Stimulated activated CD4-positive, alpha-beta T cell treated with anti-CD3 and anti-CD28 coated beads, Interleukin-2, amount 100 ng/mL, for 48 hours (primary cell): Measurements from ENCODE around the gene EFCAB6.

ENCODE experiments used
- DNase-seq, 2 donors: peaks; one replicate each; pipeline ENCODE4 v3.0.0-alpha.2; 2020

The EFCAB6 gene

GRCh38 chr22:43569111-43569510 lies 243.0 kb downstream of the EFCAB6 start:
- no peak for DNase-seq

GRCh38 chr22:43567691-43568324 lies 244.3 kb downstream of the EFCAB6 start:
- DNase-seq: no peak

- DNase-seq: no peak
These were observed 245.4 kb downstream of the EFCAB6 start for GRCh38 chr22:43566561-43567332.

DNA sequence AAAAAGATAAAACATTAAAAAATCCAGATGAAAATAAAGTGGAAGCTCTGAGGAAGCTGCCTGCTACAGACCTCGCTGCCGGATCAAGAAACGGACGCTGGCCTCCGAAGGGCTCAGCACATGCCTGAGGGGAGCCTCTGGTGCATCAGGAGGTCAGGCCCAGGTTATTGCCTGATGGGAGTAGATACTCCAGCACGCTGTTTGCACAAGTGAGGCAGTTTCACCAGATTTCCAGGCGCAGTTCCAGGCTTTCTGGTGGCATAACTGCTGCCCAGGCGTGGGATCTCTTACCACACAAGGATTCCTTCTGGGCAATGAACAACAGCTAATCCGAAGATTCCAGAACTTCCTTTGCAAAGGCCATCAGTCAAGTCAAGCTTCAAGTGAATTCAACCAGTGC lies 246.1 kb downstream of the EFCAB6 start:
- DNase-seq: no peak

GRCh38 chr22:43564859-43565258 lies 247.2 kb downstream of the EFCAB6 start:
- no peak for DNase-seq

DNA sequence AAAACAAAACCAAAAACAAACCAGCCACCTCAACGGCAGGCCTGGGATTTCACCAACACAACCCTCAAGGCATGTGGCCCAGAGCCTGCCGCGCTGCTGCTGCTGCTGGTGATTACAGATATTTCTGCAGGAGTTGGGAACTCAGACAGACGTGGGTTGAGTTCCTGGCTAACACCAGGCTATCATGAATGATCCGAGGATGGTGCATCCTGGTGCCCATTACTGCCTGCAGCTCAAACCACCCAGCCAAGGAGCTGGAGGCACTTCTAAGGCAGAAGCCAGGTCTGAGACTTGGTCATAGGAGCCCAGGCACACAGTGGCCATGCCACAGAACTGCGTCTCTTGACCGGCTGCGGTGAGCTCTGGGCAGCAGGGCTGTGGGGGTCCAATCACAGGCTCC lies 248.5 kb downstream of the EFCAB6 start:
- no peak for DNase-seq

- no peak for DNase-seq
These were observed 249.3 kb downstream of the EFCAB6 start for GRCh38 chr22:43562843-43563242.

DNA sequence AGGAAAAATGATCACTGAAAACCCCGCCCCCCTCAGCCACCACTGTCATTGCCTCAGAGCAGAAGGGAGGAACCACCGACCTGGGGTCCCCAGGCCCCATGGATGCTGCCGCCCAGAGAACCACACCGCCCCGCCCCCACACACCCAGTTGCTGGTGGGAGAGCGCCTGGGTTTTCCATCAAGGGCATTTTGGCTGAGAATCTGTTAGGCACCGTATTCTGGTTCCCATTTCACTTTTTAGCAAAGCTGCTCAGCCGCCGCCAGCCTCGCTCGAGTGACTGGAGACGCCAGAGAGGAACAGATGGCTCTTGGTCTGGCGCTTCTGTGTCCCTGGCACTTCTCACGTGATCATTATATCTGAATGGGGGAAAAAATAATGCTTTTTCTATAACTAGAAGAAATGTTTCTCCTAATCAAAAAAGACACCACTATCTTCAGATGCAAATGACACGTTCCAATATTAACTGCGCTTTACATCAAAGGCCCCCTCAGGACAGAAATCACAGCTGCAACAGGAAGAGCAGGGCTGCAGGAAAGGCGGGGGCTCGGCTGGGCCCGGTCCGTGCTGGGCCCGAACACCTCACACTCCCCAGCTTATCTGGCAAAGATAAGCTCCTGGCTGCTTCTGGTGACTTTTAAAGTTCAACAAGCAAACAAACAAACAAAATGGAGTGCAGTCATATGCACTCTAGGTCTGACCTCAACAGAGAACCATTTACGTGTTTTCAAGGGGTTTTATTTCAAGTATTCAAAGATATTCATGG lies 250.5 kb downstream of the EFCAB6 start:
- no peak for DNase-seq

GRCh38 chr22:43560651-43561050 lies 251.5 kb downstream of the EFCAB6 start:
- DNase-seq: no peak

DNA sequence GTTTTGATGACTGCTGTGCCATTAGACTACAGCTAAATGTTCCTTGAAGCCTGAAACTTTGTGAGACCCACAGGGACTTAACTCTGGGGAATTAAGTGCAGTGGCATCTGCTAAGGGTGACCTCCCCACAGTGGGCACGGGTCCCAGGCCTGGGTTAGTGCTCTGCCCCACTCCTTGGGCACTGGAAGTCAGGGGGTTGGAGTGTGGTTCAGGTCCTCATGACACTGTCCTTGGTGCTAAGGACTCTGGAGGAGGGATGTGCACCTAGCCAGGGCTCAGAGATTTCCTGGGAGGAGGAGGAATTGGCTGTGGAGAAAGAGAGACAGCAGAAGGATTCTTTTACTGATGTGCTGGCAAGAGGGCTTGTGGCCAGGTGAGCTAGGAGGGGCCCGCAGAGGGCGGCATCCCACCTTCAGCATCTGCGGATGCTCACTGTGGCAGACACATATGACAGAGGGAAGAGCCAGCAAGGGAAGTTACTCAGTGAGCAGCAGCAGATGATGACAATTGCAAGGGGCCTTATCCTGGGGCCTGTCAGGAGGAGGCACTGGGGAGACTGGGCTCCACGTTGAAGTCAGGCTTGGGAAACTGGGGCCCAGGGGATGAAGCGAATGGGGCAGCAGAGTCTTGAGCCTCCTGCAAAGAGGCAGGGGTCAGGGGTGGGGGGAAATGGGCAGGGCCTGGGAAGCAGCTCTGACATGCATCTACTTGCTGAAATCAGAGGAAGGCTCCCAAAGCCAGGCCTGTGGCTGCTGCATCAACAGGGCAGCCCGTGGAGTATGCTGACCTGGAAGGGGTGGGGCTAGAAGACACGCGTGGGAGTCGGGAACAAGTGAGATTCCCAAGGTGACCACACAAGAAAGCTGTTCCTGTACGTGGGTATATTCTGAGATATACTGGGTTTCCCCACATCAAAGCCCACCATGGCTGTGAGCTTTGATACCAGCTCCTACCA lies 256.3 kb downstream of the EFCAB6 start:
- DNase-seq: no peak

DNA sequence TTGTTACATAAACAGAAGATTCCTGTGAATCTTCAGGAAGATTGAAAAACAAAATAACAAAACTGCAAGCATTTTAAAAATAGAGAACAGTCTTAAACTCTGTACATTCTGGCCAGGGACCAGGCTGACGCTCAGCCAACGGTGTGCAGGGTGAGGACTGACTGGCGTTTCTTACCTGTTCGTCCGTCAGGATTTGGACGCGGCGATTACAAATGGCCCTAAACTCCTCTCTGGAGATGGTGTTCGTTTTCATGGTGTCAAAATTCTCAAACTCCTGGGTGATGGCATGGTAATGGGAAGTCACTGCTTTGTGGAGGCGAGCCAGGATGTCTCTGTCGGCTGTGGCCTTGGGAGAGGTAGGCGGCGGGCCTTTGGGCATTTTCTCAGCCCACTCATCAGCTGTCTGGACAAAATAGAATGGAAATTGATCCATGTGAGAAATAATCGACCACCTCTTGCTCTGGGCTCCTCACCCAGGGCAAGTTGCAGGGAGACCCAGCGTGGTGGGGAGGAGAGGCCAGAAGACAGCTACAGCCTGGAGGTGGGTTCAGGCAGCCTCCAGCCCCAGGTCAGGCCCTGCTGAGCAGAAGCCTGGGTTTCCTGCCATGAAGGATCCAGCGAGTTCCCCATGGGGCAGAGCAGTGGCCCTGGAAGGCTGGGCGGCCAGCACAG lies 257.3 kb downstream of the EFCAB6 start:
- no peak for DNase-seq

- DNase-seq: no peak
These were observed 257.9 kb downstream of the EFCAB6 start for GRCh38 chr22:43554259-43554636.

GRCh38 chr22:43553451-43554258 lies 258.4 kb downstream of the EFCAB6 start:
- DNase-seq: no peak

DNA sequence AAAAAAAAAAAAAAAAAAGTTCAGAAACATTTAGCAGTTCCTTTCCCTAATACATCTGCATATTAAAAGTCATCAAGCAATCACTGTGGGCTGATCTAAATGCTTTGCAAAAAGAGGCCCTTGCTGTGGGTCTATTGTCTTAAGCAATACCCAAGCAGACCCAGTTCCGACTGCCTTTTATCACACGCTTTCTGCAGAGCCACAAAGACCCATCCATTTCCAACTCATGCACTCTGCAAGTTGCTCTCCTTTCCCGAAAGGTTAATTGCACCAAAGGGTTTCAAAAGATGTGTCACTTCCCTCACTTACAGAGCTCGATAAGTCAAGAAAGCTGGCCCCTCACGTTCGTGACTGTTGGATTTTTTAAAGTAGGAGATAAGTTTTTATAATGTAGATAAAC lies 261.4 kb downstream of the EFCAB6 start:
- no peak for DNase-seq

GRCh38 chr22:43550024-43550620 lies 262.0 kb downstream of the EFCAB6 start:
- no peak for DNase-seq

DNA sequence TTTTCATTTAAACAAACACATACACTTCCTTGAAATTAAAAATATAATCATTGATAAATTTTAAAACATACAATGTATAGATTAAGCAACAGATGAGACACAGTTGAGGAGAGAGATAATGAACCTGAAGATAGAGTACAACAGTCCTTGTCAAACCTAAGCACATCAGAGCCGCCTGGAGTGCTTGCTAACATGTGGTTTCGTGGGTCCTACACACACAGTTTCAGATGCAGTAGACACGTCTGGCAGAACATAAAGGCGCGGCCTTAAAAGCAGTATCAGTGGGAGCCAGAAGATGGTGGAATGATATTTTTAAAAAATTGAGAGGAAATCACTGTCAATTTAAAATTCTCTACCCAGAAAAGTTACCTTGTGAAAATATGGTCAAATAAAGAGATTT lies 265.9 kb downstream of the EFCAB6 start:
- DNase-seq: no peak

DNA sequence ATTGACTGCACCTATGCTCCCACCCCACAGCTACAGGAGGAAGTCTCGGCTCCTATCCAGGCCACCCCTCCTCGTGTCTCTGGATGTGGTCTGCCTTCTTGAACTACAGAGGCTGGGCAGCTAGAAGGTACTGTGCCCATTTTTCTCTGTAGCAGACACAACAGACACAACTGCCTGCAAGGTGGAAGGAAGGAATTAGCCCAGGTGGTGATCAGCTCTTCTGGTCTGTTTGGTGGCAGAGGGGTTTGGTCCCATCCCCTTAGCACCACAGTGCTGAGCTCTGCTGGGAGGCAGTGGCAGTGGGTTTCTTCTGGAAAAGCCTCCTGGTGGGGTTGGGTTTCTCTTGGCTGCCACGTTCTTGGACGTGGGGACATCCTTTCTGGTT lies 267.8 kb downstream of the EFCAB6 start:
- DNase-seq: no peak

DNA sequence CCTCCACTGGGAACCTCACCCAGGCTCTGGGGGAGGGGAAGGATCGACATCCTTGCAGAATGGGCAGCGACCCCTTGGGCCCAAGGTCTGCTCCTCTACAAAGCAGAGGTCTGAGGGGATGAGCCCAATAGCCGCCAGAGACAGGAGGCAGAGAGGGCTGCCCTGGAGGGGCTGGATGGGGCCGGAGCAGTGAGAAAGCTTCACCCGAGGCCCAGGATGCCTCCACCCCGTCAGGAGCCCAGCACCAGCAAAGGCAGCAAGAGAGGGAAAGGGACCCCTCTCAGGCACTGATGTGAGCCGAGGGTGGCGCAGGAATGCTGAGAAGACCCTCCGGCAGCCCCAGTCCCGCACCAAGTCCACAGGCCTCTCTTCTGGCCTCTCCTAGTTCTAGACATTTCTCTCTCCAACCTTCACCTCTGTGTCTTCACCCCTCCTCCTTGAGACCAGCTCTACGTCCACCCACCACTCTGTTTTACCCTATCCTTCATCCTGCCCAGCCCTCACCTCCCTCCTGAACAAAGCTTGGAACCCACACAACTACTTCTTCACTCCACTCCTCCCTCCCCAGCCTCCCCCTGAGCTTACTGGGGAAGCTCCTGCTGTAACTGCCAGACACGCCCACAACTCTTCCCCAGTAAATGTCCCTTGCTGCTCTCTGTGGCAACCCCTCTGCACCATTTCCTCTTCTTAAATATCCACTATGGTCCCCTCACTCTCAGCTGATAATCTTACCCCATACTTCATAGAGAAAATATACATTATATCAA lies 268.4 kb downstream of the EFCAB6 start:
- no peak for DNase-seq

- DNase-seq: no peak
These were observed 269.2 kb downstream of the EFCAB6 start for GRCh38 chr22:43542681-43543521.
